Uterus (tissue), 2 donors: ENCODE data around the gene DUSP22.

Source experiments
- CTCF ChIP-seq, 4 experiments: fragments of 200-600 bp in 2 of 4; fragments of 450-650 bp in 2 of 4; sonication (generic) in 2 of 4; IDR thresholded peaks; one replicate each; pipeline ENCODE4 v1.5.1; 2016 to 2019; ENCODE audit warnings: antibody characterized with exemption in 4 of 4, mild to moderate bottlenecking in 2 of 4, moderate library complexity in 1 of 4
- POLR2A ChIP-seq, 2 donors: fragments of 450-650 bp; IDR thresholded peaks; one replicate each; pipeline ENCODE4 v1.6.1; 2016; ENCODE audit warnings: antibody characterized with exemption in 2 of 2, mild to moderate bottlenecking in 1 of 2, moderate library complexity in 1 of 2

GRCh38 chr6:367298-367794, 75.1 kb downstream of the DUSP22 start:
- TF ChIP-seq CTCF (IDR thresholded peaks at IDR 0.05) (no peak), POLR2A (IDR thresholded peaks at IDR 0.05) (no peak)
